CD14-positive monocyte (primary cell): ENCODE results near the gene NAA35. TPM values are rescaled to one million over a fixed set of nuclear protein-coding genes. Genes with fewer than 3 reads are reported as not detected.

Experiments
- DNase-seq, 3 donors: peaks; one replicate each; pipeline ENCODE4 v3.0.0-alpha.2; 2011 to 2022
- H2AFZ ChIP-seq: 2 replicates; pipeline ENCODE4 v1.6.0; 2012; ENCODE audit warnings: mild to moderate bottlenecking, low read depth, low read length, inconsistent platforms; ENCODE audit not compliant: insufficient read depth, poor library complexity, severe bottlenecking
- H3K27ac ChIP-seq, 2 donors: 1 replicate in 1 of 2; 2 replicates in 1 of 2; pipeline ENCODE4 v1.5.1; 2012 to 2013; ENCODE audit warnings: low read length in 2 of 2, control low read depth in 1 of 2, inconsistent platforms in 1 of 2, low read depth in 1 of 2, mild to moderate bottlenecking in 1 of 2
- H3K27me3 ChIP-seq, 2 donors: one replicate each; pipeline versions ENCODE4 v1.6.0 to v1.6.1; 2011 to 2013; ENCODE audit warnings: low read length in 2 of 2; ENCODE audit not compliant: control insufficient read depth in 2 of 2, insufficient read depth in 2 of 2
- H3K36me3 ChIP-seq, 2 donors: replicated peaks in 1 of 2; 1 replicate in 1 of 2; 2 replicates in 1 of 2; pipeline versions ENCODE4 v1.5.1 to v1.6.1; 2012 to 2013; ENCODE audit warnings: low read length in 2 of 2, control low read depth in 1 of 2, inconsistent platforms in 1 of 2, mild to moderate bottlenecking in 1 of 2; ENCODE audit not compliant: insufficient read depth in 2 of 2, control insufficient read depth in 1 of 2
- H3K4me1 ChIP-seq, 2 donors: 1 replicate in 1 of 2; 2 replicates in 1 of 2; pipeline versions ENCODE4 v1.5.1 to v1.6.1; 2012 to 2013; ENCODE audit warnings: low read length in 2 of 2, control low read depth in 1 of 2, inconsistent platforms in 1 of 2, mild to moderate bottlenecking in 1 of 2, moderate library complexity in 1 of 2; ENCODE audit not compliant: insufficient read depth in 2 of 2, control insufficient read depth in 1 of 2
- H3K4me2 ChIP-seq: replicated peaks from 2 replicates; pipeline ENCODE3; 2012; ENCODE audit warnings: low read length, moderate library complexity, mild to moderate bottlenecking; ENCODE audit not compliant: poor library complexity, severe bottlenecking; ENCODE audit errors: extremely low read depth
- H3K4me3 ChIP-seq, 3 experiments: fragments of 200-600 bp in 1 of 3; sonication (generic) in 1 of 3; replicated peaks in 1 of 3; 1 replicate in 2 of 3; 2 replicates in 1 of 3; pipeline ENCODE4 v1.5.1; 2011 to 2013; ENCODE audit warnings: low read length in 3 of 3, mild to moderate bottlenecking in 3 of 3, control low read depth in 2 of 3, low read depth in 2 of 3, inconsistent platforms in 1 of 3, moderate library complexity in 1 of 3
- H3K79me2 ChIP-seq: 2 replicates; pipeline ENCODE4 v1.6.0; 2012; ENCODE audit warnings: mild to moderate bottlenecking, control low read depth, inconsistent platforms, low read length, moderate library complexity; ENCODE audit not compliant: insufficient read depth
- H3K9ac ChIP-seq: 2 replicates; pipeline ENCODE4 v1.6.0; 2017; ENCODE audit warnings: low read length, mild to moderate bottlenecking; ENCODE audit not compliant: insufficient read depth, poor library complexity, severe bottlenecking
- H3K9me3 ChIP-seq, 2 donors: replicated peaks in 1 of 2; 1 replicate in 1 of 2; 2 replicates in 1 of 2; pipeline versions ENCODE4 v1.5.1 to v1.6.1; 2012 to 2013; ENCODE audit warnings: low read length in 2 of 2, control low read depth in 1 of 2; ENCODE audit not compliant: control insufficient read depth in 1 of 2, insufficient read depth in 1 of 2
- H4K20me1 ChIP-seq: 2 replicates; pipeline ENCODE4 v1.6.0; 2012; ENCODE audit warnings: mild to moderate bottlenecking, low read length, control low read depth, moderate library complexity; ENCODE audit not compliant: insufficient read depth
- H3K27ac Mint-ChIP-seq, 7 donors: one replicate each; pipeline ENCODE4 v1.8.0; 2020; ENCODE audit warnings: mild to moderate bottlenecking in 7 of 7, mixed read lengths in 7 of 7, moderate library complexity in 6 of 7, inconsistent platforms in 2 of 7
- H3K27me3 Mint-ChIP-seq, 3 donors: one replicate each; pipeline ENCODE4 v1.8.0; 2021 to 2022; ENCODE audit warnings: low read depth in 3 of 3, mild to moderate bottlenecking in 3 of 3, mixed read lengths in 3 of 3, moderate library complexity in 3 of 3, inconsistent platforms in 1 of 3
- H3K36me3 Mint-ChIP-seq, 2 donors: one replicate each; pipeline ENCODE4 v1.8.0; 2020; ENCODE audit warnings: mixed read lengths in 2 of 2, inconsistent platforms in 1 of 2, mild to moderate bottlenecking in 1 of 2
- H3K4me1 Mint-ChIP-seq: one replicate; pipeline ENCODE4 v1.8.0; 2020; ENCODE audit warnings: mild to moderate bottlenecking, mixed read lengths
- H3K4me3 Mint-ChIP-seq, 2 donors: one replicate each; pipeline ENCODE4 v1.8.0; 2020; ENCODE audit warnings: mild to moderate bottlenecking in 2 of 2, mixed read lengths in 2 of 2, moderate library complexity in 1 of 2
- H3K9me3 Mint-ChIP-seq, 7 donors: one replicate each; pipeline ENCODE4 v1.8.0; 2020 to 2022; ENCODE audit warnings: mixed read lengths in 7 of 7, mild to moderate bottlenecking in 6 of 7, moderate library complexity in 6 of 7, inconsistent platforms in 2 of 7
- CTCF ChIP-seq: fragments of 200-600 bp; IDR thresholded peaks from one replicate; pipeline ENCODE4 v1.8.0; 2022; ENCODE audit warnings: antibody characterized with exemption, mild to moderate bottlenecking
- WGBS: methylation state at CpG from one replicate; pipeline ENCODE4 v1.1.5; 2013; ENCODE audit warnings: missing lambda C conversion rate; ENCODE audit not compliant: insufficient coverage; 5-methylcytosine and 5-hydroxymethylcytosine counted together
- intact Hi-C, 2 donors: fragments of 100-400 bp; cut with micrococcal nuclease; formaldehyde crosslinking; loops; one replicate each; pipeline versions ENCODE4 v1.15.0 to v1.15.1; 2023
- polyA plus RNA-seq, 3 donors: library from polyadenylated mRNA; depleted of rRNA in 1 of 3; unstranded in 2 of 3; stranded (reverse) in 1 of 3; fragments of 300-500 nt in 2 of 3; fragments of >200 nt in 1 of 3; fragmentation: Illumina TruSeq in 2 of 3; gene quantifications; 1 replicate in 2 of 3; 2 replicates in 1 of 3; pipeline ENCODE4 v1.2.3, GENCODE V29; 2012 to 2021

Gene NAA35
- polyA plus RNA-seq, 3 donors: 4.4 to 8.7 (median 5.6) TPM

- H3K79me2 ChIP-seq: no peaks in the 10 kb centered on the region
- H3K4me3 Mint-ChIP-seq: no peak overlapping the region
- H3K9ac ChIP-seq: no peak overlapping the region
- H3K4me2 ChIP-seq: no peak overlapping the region
- no peak overlapping the region for H3K27ac Mint-ChIP-seq
- H3K4me1 Mint-ChIP-seq: no peaks in the 10 kb centered on the region
- 100% methylated on average over 1 of the region's 4 CpGs for WGBS
- H3K4me1 ChIP-seq: no peaks in the 10 kb centered on the region
- peaks cover 36 to 80% of the 10 kb centered on the region in 2 donors for H3K36me3 ChIP-seq
- H3K9me3 ChIP-seq: no peaks in the 10 kb centered on the region
- intact Hi-C loops: no loop called here
- no peaks in the 10 kb centered on the region for H3K27me3 ChIP-seq
- peaks cover 80 to 91% of the 10 kb centered on the region in 2 donors for H3K36me3 Mint-ChIP-seq
- peaks cover 0 to 2% (median 0%) of the 10 kb centered on the region in 3 donors for H3K27me3 Mint-ChIP-seq
- H3K9me3 Mint-ChIP-seq: peaks cover 0 to 2% (median 0%) of the 10 kb centered on the region in 7 donors
- no peak overlapping the region for H3K27ac ChIP-seq
- H4K20me1 ChIP-seq: no peaks in the 10 kb centered on the region
- H2AFZ ChIP-seq: no peak overlapping the region
- no peak overlapping the region for H3K4me3 ChIP-seq
- TF ChIP-seq CTCF: no peak
- no peak for DNase-seq
These were observed 86.8 kb downstream of the NAA35 start for GRCh38 chr9:86027767-86028166.

- Histone ChIP-seq H3K4me3 (no peak overlapping the region), H4K20me1 (no peaks in the 10 kb centered on the region), H3K4me1 (no peaks in the 10 kb centered on the region), H3K27ac (no peak overlapping the region), H3K79me2 (no peaks in the 10 kb centered on the region), H3K9ac (no peak overlapping the region), H3K27me3 (no peaks in the 10 kb centered on the region), H3K36me3 (peaks cover 19 to 35% of the 10 kb centered on the region in 2 donors), H3K9me3 (no peaks in the 10 kb centered on the region), H3K4me2 (no peak overlapping the region), H2AFZ (no peak overlapping the region)
- H3K9me3 Mint-ChIP-seq: peaks cover 0 to 1% (median 0%) of the 10 kb centered on the region in 7 donors
- no peaks in the 10 kb centered on the region for H3K4me1 Mint-ChIP-seq
- H3K27me3 Mint-ChIP-seq: no peaks in the 10 kb centered on the region
- H3K4me3 Mint-ChIP-seq: no peak overlapping the region
- intact Hi-C loops: no loop called here
- peak overlapping the region in 1 of 7 donors; percentile 2 for H3K27ac Mint-ChIP-seq
- WGBS: 82% methylated on average over 12 of the region's 17 CpGs
- TF ChIP-seq CTCF: peak; percentile 63
- peaks cover 50 to 66% of the 10 kb centered on the region in 2 donors for H3K36me3 Mint-ChIP-seq
- peak; percentile 26 to 46 (median 34) for DNase-seq
These were observed 94.2 kb downstream of the NAA35 start for GRCh38 chr9:86034863-86035734.
